CD4-positive, alpha-beta T cell treated with Interferon gamma for 1 hour (primary cell): ENCODE results near the gene NDFIP1.
"Not testable (repeated sequence)": the region's sequence is repeated elsewhere in the genome, so short reads cannot be mapped to it uniquely, and the experiment has no call there.

Source experiments
- DNase-seq: peaks from one replicate; pipeline ENCODE4 v3.0.0-alpha.2; 2020

The NDFIP1 gene

DNA sequence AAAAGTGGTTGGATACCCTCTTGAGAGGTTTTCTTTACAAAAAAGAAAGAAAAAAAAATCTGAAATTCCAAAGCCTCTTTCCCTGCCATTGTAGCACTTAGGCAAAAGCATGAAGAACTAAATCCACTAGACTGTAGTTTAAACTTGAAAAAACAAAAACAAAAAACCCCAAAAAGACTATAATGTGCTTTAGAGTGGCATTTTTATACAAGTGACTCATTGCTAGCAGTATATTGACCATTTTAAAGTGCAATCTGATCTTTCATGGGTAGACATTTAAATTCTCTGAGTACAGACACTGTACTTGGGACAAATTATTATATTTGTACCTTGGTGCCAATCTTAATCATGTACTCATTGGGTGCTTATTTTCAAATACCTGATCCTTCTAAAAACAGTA lies 50.8 kb downstream of the NDFIP1 start:
- DNase-seq = no peak

DNA sequence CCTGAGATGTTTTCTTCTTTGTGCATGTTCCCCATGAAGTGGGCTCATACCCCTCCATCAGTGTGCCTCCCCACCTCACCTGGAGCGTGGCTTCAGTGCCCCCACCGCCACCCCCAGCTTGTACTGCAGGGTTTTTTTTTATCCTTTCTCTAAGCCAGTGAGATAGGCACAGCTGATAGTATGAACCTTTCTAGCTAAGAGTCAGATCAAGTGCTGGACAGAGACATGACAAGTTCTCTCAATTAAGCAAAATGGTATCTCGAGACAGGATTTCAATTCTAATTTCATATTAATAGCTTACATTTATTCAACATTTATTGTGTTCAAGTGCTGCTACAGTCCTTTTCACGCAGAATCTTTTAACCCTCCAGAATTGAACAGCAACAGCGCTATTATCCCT lies 55.7 kb downstream of the NDFIP1 start:
- no peak for DNase-seq

DNA sequence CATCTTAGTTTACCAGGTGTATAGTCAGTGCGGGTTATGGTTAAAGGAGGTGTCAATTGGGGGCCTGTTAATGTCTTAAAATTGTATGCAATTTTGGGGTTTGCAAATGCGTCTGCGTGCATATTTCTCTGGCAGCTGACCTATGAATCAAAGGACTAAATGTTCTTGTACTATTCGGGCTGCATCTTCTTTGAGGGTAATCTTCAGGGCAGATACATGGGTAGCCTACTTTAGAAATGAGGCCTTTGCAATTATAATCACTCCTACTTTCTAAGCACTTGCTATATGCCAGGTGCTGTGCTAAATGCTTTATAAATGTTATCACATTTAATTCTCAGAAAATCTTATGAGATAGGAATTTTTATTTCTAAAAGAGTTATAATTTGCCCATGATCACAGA lies 58.2 kb downstream of the NDFIP1 start:
- DNase-seq = no peak

DNA sequence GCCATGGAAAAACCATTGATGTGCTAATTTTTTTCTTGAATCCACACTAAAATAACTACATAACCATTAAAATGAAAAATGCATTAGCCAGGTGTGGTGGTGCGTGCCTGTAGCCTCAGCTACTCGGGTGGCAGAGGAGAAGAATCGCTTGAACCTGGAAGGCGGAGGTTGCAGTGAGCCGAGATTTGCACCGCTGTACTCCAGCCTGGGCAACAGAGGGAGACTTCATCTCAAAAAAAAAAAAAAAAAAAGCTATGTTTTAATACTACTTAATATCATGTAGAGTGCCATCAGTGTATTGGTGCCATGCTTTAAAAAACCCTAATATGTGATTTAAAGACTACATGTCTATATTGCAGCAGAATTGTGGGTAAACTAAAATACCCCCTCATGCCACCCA lies 58.9 kb downstream of the NDFIP1 start:
- DNase-seq = no peak

DNA sequence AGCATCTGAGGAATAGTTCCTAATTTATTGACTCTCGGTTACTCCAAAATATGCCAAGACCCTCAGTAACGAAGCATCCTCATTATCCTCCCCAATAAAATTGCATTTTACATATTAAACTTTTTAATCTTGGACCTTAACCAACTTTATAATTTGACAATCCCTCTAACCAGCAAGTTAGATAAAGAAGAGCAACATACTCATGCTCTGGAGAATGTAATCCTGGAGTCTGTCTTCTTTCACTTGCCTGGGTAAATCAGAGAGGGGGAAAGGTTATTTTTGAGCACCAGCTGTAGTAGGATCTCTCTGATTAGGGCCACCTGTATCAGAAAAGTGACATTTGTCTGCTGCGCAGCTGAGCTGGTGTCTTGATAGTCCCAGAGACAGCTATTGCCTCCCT lies 59.8 kb downstream of the NDFIP1 start:
- no peak for DNase-seq

DNA sequence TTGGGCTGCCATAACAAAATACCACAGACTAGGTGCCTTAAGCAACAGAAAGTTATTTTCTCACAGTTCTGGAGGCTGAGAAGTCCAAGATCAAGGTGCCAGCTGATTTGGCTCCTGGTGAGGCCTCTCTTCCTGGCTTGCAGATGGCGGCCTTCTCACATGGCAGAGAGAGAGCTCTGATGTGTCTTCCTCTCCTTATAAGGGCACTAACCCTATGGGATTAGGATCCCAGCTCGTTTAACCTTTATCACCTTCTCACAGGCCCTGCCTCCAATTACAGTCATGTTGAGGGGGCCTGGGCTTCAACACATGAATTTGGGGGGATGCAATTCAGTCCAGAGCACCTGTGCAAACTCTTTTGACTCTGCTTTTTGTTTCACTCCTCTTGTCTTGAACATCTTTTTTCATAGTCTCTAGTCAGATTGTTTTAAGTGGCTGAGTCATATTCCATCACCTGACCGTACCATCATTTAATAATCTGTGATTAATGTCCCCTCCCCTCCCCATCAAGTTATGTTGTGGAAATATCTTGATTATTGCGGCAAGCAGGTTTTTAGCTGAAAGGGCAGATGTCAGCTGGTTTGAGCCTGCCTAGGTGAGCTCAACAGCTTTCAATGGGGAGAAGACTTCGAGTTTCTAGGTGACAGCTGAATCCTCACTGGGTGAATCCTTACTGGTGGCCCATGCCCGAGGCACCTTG lies 61.8 kb downstream of the NDFIP1 start:
- no peak for DNase-seq

DNA sequence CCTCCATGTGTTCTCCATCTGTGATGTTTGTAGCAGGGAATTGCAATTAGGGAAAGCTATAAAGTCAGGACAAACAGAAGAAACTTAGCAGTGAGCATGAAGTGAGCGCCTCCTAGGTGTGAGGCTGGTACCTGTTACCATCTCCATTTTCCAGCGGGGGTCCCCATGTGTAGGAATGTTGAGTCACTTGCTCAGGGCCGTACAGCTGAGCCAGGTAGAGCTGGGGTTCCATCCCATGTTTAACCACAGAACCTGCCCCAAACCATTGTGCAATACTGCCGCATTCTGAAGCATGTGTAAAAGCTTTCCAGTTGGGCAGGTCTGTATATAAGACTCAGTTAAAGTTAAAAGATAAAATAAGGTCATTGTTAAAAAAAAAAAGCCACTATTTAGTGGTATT lies 62.7 kb downstream of the NDFIP1 start:
- no peak for DNase-seq

DNA sequence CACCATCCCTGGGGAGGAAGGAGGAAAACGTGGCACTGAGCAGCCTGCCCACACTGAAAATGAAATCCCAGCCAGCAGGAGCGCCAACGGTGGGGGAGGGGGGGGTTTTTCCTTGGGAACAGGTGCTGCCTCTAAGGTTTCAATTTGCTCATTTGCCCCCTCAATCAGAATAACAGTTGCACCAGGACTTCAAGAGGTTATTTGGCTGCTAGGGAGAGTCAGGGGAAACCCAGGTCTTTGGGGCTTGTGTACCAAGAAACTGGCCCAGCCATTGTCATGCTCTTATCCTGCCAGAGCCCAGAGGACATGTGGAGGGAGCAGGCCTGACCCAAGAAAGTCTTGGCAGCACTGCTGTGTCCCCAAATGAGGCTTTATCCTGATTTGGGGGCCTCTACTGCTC lies 66.5 kb downstream of the NDFIP1 start:
- no peak for DNase-seq

DNA sequence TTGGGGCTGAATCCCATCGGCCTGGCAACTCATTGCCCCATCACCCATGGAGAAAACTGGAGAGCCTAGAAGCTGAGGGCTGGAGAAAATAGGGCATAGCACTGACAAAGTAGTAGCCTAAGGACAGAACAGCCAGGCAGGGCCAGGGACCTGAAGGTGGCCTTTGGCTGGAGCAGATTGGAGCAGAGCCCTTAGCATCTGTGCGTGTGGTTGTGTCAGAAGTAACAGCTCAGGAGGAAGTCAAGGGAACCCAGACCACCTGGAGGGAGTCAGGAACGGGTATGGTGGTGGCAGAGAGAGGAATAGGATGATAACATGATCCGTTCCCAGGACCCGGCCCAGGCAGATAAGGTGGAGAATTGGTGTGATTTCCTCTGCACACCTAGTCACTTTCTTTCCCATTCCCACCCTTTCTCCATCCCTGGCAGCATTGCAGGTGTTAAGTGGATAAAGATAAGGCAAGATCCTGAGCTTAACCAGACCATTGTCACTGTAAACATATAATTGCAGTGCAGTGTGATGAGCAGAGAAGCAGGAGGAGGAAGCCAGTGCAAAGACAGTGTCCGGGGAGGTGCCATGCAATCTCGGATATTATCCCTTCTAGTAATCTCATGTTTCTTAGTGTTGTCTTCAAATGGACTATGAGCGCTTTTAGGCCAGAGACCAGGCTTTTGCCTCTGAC lies 67.0 kb downstream of the NDFIP1 start:
- no peak for DNase-seq

DNA sequence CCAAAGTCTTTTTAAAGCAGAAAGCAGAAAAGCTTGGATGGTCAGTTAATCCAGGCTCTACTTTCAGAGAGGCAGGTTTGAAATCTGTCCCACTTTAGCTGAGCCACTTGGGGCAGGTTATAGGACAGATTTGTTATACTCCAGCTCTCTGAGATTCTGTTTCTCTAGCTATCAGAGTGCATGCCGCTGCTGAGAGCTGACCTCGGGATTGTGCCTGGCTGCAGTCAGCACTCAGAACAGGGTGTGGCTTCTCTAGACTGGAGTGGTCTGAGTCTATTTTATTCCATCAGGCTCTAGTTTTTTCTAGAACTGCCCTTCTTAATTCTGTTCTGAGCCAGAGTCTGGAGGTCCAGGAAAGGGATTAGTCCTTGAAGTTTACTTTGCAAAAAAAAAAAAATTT lies 67.7 kb downstream of the NDFIP1 start:
- DNase-seq = no peak

DNA sequence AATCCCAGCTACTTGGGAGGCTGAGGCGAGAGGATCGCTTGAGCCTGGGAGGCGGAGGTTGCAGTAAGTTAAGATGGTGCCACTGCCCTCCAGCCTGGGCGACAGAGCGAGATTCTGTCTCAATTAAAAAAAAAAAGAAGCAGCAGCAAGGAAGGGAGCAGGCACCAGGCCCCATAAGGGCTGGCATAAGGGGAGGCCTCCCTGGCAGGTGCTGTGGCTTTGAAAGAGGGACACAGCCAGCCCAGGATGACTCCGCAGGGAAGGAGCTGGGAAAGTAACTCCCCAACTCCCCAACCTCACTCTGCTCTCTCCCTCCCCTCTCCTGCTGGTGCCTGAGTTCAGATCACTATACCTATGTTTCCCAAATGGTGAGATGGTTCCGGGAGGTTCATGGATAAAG lies 70.1 kb downstream of the NDFIP1 start:
- DNase-seq = no peak

DNA sequence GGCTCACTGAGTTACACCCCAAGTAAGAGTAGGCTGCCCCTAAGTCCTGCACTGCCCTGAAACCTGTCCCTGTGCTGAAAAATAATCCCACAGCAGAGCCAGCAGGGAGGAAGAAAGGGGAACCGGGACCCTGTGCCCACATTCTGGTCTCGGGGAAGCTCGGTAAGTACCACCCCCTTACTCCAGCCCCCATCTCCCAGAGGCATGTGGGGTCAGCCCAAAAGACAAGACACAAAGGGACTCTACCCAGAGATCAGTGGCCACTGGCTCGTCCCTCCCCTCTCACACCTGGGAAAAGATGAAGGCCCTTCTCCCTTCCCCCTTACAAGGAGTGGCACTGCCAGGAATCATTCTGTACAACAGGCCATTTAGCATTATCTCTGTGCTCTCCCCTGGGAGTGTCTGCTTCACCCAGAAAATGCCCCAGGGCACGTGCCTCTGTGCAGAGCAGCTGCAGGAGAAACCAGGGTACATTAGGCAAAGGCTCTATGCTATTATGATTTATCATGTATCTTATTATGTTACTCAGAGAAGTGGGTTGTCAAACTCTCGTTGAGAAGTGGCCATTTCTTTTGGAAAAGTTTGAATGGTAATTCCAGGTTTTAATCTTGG lies 71.3 kb downstream of the NDFIP1 start:
- DNase-seq = no peak

DNA sequence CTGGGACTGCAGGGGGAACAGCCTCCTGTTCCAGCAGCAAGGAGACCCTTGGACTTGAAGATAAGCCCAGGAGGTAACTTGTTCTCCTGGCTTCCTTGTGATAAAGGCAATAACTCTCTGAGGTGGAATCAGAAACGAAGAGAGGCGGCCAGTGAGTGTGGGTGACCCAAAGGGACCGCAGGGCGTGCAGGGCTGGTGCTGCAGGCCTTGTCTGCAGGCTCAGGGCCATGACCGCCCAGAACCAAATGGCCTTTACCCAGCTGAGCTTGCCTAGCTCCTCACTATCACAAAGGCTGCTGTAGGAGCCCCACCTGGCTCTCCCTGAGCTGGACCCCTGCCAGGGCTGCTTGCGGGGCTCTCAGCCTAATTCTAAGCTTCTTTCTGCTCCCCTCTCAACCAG lies 72.5 kb downstream of the NDFIP1 start:
- no peak for DNase-seq

DNA sequence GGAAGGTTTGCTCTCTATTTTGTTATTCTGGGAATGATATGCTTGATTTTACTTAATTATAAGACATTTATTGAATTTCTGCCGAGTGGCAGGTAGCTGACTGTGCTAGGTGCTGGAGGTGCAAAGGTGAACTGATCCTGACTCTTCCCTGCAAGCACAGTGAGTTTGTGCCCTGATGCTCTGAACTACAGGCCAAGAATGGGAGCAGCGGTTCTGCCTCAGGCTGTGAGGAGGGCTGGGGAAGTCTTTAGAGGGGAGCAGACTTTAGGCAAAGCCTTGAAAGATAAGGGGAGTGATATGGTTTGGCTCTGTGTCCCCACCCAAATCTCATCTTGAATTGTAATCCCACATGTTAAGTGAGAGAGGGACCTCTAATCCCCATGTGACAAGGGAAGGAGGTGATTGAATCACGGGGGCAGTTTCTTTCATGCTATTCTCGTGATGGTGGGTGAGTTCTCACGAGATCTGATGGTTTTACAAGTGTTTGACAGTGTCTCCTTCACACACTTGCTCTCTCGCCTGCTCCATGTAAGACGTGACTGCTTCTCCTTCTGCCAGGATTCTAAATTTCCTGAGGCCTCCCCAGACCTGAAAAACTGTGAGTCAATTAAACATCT lies 73.1 kb downstream of the NDFIP1 start:
- no peak for DNase-seq

DNA sequence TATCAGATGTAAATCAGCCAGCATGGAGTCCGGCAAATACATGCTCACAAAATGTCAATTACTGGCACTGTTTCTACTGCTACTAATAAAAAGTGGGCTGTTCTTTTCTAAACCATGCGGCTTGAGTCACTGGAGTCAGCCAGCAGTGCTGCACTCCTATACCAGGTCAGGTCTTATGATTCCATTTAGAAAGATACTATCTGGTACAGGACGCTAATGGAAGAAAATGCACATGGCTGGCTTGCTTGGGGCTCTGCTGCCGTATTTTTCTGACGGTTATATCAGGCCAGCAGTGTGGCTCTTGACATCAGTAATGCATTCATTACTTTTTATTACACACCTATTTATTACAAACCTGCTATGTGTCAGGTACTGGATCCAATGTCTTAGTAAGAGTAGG lies 74.3 kb downstream of the NDFIP1 start:
- no peak for DNase-seq

DNA sequence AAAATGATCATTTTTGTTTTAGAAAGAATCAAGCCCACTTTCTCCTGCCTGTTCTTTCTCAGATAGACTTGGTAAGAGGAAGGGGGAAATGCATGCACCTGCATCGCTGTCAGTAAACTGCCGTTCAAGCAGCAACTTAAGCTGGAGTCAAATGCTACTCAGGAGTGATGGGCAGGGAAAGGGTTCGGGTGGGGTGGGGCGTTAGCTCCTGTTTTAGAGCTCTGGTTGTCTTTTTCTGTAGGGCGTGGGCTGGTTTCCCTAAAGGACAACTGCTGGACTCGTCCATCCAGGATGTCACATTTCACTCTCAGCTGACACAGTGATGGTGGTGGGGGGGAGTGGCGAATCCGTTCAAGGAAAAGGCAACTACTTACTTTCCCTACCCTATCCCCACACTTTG lies 75.0 kb downstream of the NDFIP1 start:
- no peak for DNase-seq

DNA sequence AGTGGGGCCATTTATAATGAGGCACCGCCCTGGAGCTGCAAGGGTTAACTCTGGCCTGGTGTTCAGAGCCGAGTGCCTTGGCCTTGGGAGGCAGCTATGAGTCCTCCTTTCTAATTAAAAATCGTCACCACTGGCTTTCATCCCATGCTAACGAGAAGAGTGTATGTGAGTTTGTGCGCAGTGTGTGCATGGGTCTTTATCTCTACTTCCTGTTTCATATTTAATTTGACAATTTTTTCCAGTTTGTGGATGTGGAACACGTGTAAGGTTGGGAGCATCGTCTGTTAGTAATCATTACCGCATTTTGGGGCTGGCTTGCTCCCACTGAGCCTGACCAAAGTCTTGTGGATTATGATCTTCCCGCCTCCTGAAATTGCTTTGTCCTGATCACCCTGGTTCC lies 76.4 kb downstream of the NDFIP1 start:
- no peak for DNase-seq

DNA sequence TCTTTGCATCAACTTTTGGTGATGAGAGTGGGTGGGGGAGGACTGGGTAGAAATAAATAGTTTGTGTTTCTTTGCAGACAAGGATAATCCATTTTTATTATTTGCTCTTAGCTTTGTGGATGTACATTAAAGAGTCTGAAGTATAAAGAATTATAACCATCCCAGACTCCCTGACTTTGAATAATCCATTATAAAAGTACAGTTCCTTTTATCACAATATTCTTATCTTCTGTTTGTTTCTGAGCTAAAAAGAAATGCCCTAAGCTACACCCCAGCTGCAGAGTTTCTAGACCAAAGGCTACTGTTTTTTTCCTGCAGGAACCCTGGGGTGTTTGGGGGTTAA lies 77.9 kb downstream of the NDFIP1 start:
- DNase-seq = no peak

DNA sequence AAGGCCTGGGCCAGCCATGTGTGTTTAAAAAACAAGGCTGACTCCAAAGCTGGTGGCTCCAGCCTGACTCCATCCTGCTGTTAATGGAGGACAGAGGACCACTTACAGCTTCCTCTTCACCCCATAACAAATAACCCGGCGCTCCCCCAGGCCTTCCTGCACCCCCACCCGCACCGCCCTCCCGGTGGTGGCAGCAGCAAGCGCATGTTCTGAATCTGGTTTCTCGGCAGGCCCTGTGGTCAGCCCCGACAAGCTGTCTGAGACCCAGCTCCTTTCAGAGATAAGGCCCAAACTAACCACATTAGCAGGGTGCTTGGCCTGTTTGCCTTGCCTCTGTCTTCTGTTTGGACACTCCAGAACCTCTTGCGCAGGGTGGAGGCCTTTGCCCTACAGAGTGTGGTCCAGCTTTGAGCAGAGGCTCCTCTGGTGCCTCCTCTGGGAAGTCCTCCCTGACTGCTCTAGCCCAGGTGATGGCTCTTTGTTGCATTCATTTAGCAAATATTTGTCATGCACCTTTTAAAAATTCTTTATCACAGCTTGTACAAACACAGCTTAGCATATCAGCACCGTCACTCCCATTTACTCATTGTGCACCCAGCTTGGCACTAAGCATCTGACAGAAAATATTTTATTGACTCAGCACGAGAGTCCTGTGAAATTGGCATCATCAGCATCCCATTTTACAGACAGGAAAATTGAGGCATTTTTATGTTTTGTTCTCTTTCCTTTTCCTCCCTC lies 78.4 kb downstream of the NDFIP1 start:
- no peak for DNase-seq

DNA sequence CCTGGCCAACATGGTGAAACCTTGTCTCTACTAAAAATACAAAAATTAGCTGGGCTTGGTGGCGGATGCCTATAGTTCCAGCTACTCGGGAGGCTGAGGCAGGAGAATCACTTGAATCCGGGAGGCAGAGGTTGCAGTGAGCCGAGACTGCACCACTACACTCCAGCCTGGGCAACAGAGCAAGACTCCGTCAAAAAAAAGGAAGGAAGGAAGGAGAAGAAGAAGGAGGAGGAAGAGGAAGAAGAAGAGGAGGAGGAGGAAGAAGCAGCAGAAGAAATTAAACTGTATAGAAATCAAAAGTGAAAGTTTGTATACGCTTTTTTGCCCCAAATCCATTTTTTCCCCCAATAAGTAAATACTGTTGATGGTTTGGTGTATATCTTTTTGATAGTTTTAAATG lies 80.1 kb downstream of the NDFIP1 start:
- not testable (repeated sequence) for DNase-seq

DNA sequence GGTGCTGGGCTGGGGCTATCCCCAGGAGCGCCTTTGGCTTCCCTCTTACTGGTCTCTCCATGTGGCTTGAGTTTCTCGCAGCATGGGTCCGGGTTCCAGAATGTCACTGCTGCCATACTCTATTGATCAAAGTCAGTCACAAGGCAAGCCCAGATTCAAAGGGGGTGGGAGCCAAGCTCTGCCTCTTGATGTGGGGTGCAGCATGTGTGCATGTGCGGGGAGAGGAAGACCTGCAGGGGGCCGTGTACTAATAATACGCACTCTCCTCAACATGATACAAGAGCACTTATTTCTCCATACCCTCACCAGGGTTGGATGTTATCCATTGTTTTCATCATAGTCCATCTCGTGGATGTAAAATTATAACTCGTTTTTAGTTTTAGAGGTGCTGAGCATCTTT lies 81.2 kb downstream of the NDFIP1 start:
- DNase-seq = no peak

DNA sequence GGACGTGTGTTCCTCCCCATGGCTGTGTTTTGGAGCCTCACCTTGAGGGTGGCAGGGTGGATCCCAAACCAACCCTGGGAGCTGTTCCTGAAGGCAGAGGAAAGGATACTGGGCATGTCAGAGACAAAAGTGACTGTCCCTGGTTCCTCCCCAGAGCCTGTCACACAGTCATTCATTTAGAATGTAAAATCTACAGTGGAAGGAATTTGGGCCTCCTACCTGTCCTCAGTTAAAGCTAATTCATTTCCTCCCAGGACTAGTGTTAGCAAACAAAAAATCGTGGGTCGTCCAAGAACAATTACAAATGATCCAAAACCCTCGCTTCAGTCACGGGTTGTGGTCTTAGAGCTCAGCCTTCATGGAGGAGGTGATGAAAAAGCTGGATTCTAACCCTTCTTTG lies 83.2 kb downstream of the NDFIP1 start:
- DNase-seq = no peak

DNA sequence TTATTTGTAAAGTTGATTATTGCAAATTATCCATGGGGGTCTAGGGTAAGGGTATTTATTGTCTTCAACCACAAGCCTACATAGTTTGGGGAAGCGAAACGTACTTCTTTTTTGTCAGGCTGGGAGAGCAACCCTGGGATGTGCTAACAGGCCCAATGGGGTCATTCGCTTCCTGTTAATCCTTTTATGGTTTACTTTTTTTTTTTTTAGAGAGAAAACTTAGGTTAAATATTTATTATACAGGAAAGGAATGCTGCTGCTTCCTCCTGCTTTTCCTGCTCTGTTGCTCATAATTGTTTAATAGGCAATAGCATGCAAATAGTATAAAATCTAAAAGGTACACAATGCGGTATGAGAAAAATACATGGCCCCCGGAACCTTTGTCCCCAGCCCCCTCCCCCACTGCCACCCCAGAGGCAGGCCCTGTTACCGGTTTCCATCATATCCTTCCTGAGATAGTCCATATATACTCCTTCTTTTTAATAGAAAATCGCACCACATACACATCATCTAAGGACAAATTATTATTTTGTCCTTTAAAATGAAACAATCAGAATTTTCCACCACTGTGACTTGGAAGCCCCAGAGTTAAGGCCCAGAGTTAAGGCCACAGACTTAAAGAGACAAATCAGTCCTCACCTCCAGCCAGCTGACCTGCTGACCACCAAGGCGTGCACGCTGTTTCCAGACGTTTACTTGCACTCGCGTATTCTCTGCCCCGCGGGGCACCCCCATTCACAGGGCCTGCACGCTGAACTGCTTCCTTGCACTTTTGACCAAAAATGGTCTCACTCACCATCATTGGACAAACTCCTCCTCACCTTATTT lies 83.9 kb downstream of the NDFIP1 start:
- no peak for DNase-seq
